Measurements from ENCODE around the gene SVIL. TPM values are rescaled to one million over a fixed set of nuclear protein-coding genes. Genes with fewer than 3 reads are reported as not detected.
"Not testable (repeated sequence)": the region's sequence is repeated elsewhere in the genome, so short reads cannot be mapped to it uniquely, and the experiment has no call there.

SVIL gene
- total RNA-seq, 1 donor from 2014 or later: 16.2 TPM

DNA sequence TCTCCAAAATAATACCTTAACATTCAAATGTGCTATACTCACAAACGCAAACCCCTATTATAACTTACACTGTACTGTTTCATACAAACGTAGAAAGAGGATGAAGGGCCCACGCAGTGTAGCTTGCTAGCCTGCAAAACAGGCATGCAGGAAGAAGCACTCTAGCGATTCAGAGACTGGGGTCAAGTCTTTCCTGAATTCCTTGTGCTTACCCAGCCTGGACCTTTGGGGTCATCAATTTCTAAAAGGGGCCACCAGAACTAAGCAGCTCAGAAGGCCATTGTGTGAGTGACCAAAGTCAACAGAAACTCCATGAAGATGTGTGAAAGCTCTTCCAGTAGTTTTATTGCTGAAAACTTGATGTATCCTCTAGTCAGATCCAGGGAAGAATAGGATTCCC lies 111.9 kb downstream of the SVIL start:
- DNase-seq (ENCODE audit: low spot score) (no peak), ATAC-seq (no peak)

- ATAC-seq: peak; percentile 28
- no peak for DNase-seq (ENCODE audit: low spot score)
Measured at GRCh38 chr10:29522061-29522855, 112.5 kb downstream of the SVIL start.

GRCh38 chr10:29519659-29520058 lies 115.1 kb downstream of the SVIL start:
- DNase-seq (ENCODE audit: low spot score) (no peak), ATAC-seq (no peak)

- ATAC-seq (peak; percentile 59), DNase-seq (ENCODE audit: low spot score) (no peak)
Measured at GRCh38 chr10:29517352-29517923, 117.3 kb downstream of the SVIL start.

- not testable (repeated sequence) for DNase-seq (ENCODE audit: low spot score)
- peak; percentile 22 for ATAC-seq
Measured at GRCh38 chr10:29516309-29516932, 118.3 kb downstream of the SVIL start.

GRCh38 chr10:29515879-29516278 lies 118.9 kb downstream of the SVIL start:
- not testable (repeated sequence) for ATAC-seq; DNase-seq (ENCODE audit: low spot score)

GRCh38 chr10:29515104-29515503 lies 119.7 kb downstream of the SVIL start:
- not testable (repeated sequence) for DNase-seq (ENCODE audit: low spot score); ATAC-seq

- DNase-seq (ENCODE audit: low spot score) (no peak), ATAC-seq (no peak)
Measured at GRCh38 chr10:29514306-29514705, 120.5 kb downstream of the SVIL start.

DNA sequence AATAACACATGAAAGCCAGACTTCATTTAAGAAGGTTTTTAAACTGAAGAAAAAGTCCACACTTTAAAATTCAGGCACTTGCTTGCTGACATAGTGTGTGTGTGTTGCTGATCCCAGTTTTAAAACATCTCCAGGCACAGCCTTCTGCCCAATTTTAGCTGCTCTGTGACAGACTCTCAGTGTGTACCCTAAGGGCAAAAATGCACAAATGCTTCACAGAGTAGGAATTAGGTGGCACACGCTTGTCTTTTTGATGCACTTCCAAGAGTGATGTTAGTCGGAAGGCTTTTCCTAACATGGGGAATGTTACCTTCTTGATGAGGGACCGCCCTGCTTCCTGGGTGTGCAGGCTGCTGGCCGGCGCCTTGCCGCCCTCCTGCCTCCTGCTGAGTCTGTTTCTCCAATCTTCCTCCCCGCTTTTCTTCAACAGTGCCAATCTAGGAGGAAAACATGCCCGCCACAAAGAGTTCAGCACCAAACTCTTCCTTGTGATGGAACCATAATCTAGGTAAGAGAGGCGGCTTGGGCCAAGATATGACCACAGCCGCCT lies 122.3 kb downstream of the SVIL start:
- no peak for DNase-seq (ENCODE audit: low spot score)
- no peak for ATAC-seq

DNA sequence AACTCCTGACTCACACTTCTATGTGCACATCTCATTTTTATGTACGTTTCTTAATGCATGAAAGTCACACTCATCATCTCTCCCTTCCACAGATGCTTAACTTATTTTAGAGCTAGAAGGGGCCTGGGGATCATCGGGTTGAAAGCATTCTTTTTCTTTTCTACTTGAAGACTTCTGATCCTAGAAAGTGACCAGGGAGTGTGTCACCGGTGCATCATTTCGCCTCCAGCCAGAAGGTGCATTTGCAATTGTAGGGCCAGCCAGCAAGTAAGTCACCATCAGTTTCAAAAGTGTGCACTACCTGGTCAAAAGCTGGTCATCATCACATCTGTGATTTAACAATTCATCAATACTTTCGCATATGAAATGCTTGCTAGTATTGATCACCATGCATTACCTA lies 123.0 kb downstream of the SVIL start:
- DNase-seq (ENCODE audit: low spot score); ATAC-seq: not testable (repeated sequence)

- ATAC-seq; DNase-seq (ENCODE audit: low spot score): not testable (repeated sequence)
Measured at GRCh38 chr10:29510483-29511157, 124.2 kb downstream of the SVIL start.

- ATAC-seq: no peak
- no peak for DNase-seq (ENCODE audit: low spot score)
Measured at GRCh38 chr10:29508554-29509244, 126.1 kb downstream of the SVIL start.

- not testable (repeated sequence) for ATAC-seq; DNase-seq (ENCODE audit: low spot score)
Measured at GRCh38 chr10:29507750-29508149, 127.0 kb downstream of the SVIL start.

DNA sequence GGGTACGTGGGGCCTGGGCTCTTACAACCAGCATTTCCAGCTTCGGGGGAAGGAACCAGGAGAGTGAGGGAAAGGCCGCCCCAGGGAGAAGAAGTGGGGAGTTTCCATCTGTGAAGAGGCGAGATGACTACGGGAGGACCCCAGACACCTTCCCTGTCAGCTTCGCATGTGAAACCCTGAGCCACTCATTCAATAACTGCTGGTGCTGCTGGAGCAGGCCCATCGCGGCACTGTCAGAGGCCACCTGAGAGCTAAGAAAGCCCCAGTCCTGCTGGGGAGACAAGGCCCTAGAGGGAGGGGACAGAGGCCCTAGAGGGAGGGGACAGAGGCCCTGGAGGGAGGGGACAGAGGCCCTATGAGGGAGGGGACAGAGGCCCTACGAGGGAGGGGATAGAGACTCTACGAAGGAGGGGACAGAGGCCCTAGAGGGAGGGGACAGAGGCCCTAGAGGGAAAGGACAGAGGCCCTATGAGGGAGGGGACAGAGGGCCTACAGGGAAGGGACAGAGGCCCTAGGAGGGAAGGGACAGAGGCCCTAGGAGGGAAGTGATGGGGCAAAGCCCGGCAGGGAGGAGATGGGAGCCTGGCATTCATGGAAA lies 128.3 kb downstream of the SVIL start:
- not testable (repeated sequence) for ATAC-seq; DNase-seq (ENCODE audit: low spot score)

DNA sequence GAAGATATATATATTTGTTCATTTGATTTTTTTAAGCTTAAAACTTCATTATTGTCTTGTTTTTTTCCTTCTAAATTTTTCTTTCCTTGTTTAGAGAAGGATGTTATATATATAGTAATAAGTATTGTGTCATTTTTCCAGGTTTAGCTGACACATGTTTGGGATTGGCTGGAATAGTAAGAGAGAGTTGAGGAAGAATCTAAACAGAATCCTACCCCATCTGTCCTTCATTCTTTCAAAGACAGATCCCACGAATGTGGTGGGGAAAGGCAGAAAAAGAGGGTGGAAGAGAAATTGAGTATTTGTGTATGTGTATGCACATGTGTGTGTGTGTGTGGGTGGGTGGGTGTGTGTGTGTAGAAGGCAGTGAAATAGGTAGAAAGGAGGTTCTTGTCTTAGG lies 132.4 kb downstream of the SVIL start:
- ATAC-seq (no peak), DNase-seq (ENCODE audit: low spot score) (no peak)

DNA sequence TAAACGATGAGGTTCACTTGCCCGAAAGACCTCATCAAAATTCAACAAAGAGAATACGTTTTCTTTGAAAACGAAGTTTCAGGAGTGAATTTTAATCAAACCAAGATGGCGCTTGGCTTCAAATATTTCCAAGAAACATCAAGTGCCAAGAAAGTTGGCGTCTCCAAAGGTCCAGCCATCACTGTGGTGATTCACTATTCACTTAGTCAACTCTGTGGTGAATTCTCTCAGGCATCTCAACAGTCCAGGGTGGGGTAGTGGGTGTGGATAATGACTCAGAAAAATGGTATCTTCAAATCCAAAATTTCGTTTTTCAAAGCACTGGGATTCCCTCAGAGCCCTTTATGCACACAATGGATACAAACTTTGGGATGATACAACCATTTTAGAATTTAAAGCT lies 133.1 kb downstream of the SVIL start:
- no peak for ATAC-seq
- no peak for DNase-seq (ENCODE audit: low spot score)

GRCh38 chr10:29499993-29500537 lies 134.7 kb downstream of the SVIL start:
- ATAC-seq: no peak
- DNase-seq (ENCODE audit: low spot score): no peak

- DNase-seq (ENCODE audit: low spot score) (peak; percentile 80), ATAC-seq (peak; percentile 98)
Measured at GRCh38 chr10:29496341-29497162, 138.2 kb downstream of the SVIL start.

DNA sequence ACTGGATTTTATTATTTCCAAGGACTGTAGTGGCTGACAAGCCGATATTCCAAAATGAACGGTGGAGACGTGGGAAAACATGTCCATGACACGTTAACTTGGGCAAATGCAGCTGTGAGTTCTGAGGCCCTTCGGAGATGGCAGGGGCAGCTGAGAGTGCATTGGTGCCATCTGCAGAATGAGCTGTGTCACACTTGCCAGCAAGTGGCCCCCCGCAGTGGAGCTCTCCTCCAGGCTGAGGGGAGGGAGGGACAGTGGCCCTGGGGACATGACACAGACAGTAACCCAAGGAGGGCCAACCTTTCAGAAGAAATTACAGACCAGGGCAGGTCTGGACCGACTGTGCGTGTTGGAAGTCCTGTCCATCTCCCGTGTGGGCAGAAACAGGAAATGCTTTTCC lies 139.4 kb downstream of the SVIL start:
- ATAC-seq: no peak
- DNase-seq (ENCODE audit: low spot score): no peak

All from left lobe of liver (tissue), 2 donors.